Endometrial microvascular endothelial cells (primary cell): ENCODE results near the gene WDR47. TPM values are rescaled to one million over a fixed set of nuclear protein-coding genes. Genes with fewer than 3 reads are reported as not detected.

Source experiments
- in situ Hi-C: cut with HindIII; loops from 2 replicates; pipeline ENCODE4 v1.10.0; 2017; ENCODE audit warnings: low sequenced_read_pairs, low pct_unique_long_range_greater_than_20kb; ENCODE audit errors: inconsistent ontology term
- total RNA-seq: library from RNA; depleted of rRNA; stranded (reverse); fragments of >200 nt; gene quantifications from one replicate; pipeline ENCODE4 v1.2.3, GENCODE V29; 2015; ENCODE audit errors: inconsistent ontology term

Gene WDR47
- total RNA-seq, result 16.1 TPM

DNA sequence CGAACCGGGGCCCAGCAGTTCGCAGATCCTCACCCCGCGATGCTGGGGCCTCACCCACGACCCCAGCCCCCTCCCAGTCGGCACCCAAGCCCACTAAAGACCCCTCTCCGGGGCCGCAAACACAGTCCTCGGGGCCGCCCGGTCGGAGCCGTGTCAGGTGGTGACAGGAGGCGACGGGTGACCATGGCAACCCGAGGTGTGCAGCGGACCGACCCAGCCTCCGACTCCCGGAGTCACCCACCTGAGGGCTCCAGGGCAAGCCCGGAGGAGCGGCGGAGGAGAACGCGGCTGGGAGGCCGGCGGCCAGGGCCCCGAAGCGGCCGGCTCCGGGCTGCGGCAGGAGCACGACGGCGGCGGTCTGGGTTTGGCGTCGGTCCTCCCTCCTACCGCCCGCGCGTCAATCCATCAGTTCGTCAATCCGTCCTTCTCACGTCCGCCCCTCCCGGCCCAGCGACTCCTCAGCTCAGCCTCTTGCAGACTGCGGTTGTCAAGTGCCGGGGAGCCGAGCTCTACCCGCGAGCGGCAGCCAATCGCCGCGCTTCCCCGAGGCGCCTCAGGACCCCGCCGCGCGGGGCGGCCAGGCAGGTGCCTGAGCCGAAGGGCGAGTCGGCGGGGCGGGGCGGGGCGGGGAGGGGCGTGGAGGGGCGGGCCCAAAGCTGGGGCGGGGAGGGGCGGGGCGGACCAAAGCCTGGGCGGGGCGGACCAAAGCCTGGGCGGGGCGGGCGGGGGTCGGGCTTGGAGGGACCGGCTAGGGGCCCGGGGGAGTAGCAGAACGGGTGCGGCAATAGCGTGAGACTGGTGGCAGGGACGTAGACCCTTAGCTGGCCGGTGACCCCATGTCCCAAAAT is at the start of gene WDR47:
Gene WDR47 (minus strand): TSS at position 482 of the 848 bp plus-strand sequence. CDS start 18,590 bp downstream, outside the sequence.
- in situ Hi-C loops, result no loop called here

DNA sequence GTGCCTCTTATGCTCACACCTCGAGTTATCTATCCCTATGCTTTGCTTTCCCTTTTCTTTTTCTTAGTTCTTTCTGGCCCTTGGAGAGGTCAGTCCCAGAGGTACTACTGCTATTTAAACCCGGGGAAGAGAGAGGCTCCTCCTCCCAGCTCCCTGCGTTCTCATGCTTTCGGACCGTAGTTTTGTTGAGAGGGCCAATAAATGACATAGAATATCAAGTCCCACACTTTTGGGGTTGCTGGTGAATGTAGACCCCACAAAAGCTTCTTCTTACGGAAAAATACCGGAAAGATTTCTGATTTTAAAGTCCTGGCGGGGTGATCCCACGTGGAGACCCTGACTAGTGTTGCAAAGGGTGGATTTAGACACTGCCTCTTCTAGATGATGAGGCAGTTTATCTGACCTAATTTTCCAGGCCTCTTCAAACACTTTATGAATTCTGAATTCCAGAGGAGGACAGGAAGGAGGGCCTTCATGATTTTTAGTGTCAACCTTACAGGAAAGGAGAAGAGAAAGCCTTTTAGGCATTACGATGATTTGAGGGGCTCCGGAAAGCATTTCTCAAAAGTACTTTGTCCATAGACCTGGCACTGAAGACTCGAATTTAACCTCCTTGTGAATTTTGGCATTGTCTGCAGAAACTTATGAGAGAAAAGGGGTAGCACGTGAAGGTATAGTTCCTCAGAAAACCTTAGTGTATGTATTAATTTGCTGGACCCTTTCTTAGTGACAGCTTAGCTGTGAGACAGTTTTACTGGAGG is 49.4 kb upstream of the WDR47 start:
- in situ Hi-C loops, result no loop called here

DNA sequence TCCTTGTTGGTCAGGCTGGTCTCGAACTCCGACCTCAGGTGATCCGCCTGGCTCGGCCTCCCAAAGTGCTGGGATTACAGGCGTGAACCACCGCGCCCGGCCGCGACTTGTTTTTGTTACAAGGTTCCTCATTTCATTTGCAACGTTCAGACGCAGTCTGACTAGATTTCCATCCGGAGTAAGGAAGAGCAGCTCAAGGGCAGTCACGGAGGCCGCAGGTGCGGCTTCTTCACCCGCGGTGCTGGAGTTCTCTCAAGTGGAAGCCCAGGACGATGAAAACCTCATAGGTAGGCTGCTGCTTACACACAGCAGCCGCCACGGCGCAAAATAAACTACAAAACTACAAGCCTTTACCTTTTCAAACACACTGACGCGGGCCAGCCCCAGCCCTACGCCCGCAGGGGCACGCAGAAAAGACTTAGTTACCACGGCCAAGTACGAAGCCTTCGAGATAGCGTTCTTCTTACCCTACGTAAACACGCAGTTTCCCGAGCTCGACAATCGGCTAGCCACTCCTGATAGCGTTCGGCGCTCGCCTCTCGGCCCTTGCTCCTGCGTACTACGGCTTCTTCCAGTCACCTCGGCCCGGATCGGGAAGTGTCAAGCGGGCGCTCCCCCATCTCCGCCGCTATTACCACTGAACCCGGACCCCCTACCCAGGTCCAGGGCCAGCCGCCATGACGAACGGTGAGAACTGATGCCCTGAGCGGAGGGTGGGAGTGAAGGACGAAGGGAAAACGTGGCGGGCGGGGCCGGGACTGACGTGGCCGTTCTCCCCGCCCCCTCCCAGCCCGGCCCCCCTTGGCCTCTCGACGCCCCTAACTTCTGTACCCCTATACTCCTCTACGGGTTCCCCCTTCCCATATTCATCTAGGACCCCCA is 48.5 kb upstream of the WDR47 start, which contains the start of gene TMEM167B:
Gene TMEM167B (plus strand): TSS at position 569 of the 882 bp plus-strand sequence. CDS start 109 bp downstream, at position 678.
- in situ Hi-C loops, result no loop called here

DNA sequence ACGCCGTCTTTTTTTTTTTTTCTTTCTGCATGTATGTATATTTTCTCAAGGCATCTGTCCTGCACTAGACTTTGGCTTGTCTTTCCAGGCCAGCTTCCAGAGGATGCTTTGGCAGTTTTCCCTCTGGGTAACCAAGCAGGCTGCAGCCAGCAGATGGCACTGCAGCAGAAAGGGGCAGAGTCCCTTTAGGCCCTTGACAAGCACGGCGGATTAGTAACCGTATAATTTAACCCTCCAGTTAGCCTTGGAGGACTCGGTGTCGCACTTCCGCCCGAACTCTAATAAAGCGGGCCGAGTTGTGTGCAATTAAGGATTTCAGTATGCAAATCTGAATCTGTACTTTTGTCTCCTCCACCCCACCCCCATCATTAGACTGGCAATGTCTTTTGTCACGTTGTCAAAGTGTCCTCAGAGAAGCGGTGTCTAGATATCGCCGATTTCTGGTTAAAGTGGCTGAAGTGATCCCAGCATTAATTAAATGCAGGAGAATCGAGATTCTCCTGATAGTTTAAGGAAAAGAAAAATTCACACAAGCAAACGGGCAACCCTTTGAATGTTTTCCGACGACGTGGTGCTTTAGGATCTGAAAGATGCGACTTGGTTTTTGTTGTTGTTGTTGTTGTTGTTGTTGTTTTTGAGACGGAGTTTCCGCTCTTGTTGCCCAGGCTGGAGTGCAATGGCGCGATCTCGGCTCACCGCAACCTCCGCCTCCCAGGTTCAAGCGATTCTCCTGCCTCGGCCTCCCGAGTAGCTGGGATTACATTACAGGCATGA is 47.5 kb upstream of the WDR47 start:
- in situ Hi-C loops, result no loop called here

DNA sequence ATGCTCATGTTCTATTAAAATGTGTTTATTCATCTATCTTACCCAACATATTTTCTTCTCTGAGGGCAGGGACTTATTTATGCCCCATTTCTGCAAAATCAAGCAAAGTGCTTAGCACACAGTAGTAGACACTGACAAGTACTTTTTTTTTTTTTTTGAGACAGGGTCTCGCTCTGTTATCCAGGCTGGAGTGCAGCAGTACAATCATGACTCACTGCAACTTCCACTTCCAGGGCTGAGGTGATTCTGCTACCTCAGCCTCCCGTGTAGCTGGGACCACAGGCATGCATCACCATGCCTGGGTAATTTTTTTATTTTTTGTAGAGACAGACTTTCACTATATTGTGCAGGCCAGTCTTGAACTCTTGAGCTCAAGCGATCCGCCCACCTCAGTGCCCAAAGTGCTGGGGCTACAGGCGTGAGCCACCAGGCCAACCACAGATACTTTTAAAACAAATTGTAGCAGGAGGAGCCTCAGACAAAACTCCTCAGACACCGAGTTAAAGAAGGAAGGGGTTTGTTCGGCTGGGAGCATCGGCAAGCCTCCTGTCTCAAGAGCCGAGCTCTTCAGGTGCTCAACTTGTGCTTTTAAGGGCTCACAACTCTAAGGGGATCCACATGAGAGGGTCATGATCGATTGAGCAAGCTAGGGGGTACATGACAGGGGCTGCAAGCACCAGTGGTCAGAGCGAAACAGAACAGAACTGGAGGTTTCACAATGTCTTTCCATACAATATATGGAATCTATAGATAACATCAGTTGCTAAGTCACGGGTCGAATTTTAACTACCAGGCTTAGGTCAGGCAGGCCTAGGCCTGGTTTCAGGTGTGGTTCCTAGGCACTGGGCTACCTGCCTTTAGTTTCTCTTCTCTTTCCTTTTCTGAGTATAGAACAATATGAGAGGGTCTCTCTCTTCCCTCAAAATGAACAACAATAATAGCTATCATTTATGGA is 42.9 kb upstream of the WDR47 start:
- in situ Hi-C loops, result no loop called here

DNA sequence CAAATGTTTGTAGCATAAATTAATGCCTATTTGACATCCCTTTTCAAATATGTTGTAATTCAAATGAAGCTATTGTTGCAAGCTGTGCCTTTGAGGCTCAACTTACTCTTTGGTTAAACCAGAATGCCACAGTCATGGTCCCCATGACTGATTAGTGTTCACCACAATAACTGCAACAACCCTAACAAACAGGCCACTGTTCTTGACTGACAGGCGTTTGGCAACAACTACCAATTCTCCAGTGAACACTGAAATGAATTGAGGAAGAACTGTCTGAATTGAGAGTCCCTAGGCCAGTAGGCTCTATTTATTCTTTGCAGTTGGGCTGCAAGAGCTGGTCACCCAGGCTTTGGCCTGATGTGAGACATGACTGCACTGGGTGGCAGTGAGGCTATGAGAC is 42.0 kb upstream of the WDR47 start:
- in situ Hi-C loops, result no loop called here

DNA sequence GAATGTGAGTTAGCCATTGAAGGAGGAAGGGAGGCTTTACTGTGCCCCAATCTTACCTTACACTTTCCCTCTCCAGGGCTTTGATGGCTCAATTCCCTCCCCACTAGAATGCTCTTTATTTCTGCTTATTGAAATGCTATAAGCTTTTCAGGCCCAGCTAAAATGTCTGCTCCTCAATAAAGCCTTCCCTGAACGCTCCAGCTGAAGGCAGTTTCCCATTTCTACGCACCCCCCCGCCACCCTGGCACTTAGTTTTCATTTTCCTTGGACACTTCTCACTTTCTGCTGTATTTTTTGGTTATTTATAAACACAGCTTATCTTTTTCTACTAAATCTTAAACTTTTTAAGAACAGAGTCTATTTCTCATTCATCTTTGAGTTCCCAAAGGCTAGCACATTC is 41.6 kb upstream of the WDR47 start:
- in situ Hi-C loops, result no loop called here

DNA sequence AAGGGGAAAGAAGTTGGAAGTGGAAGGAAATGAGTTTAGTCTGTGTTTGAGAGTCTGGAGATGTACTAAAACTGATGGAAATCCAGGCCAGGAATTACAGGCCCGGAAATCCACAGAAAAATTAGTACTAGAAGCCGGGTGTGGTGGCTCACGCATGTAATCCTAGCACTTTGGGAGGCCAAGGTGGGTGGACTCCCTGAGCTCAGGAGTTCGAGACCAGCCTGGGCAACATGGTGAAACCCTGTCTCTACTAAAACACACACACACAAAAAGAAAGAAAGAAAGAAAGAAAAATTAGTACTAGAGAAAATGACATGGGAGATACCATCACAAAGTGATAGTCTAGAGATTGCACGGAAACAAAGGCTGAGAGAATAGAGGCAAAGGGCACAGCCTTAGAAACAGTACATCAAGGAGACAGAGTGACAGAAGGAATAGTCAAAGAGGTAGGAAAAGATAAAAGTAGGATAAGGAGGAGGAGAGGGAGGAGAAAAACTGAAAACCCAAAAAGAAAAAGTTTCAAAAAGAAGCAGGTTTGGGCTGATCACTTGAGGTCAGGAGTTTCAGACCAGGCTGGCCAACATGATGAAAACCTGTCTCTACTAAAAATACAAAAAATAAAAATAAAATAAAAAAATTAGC is 38.7 kb upstream of the WDR47 start:
- in situ Hi-C loops, result no loop called here

DNA sequence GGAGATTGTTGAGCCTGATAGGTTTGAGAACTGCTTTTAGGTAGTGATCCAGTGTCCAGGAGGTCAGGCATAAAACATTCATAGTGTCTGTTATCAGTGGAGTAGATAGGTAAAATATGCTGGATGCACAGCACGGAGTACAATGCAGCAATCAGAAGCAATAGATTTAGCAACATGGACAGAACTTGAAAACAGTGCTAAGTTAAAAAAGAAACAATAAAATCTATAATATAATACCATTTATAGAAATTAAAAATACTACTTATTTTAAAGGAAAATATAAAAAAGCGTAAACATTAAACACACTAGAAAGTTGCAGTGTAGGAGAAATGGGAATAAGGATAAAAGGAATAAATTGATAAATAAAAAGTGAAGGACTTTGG is 37.3 kb upstream of the WDR47 start:
- in situ Hi-C loops, result no loop called here

DNA sequence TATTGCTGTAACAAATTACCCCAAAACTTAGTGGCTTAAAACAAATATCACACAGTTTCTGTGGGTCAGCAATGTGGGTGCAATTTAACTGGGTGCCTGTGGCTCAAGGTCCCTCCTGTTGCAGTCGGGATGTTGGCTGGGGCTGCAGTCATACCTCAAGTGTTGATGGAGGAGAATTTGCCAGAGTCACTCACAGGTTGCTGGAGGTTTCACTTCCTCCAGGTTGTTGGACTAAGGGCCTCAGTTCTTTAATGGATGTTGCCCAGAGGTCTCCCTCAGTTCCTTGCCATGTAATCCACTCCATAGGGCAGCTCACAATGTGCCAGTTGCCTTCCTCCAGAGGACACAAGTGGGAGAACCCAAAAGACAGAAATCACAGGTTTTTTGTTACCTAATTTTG is 36.4 kb upstream of the WDR47 start:
- in situ Hi-C loops, result no loop called here

DNA sequence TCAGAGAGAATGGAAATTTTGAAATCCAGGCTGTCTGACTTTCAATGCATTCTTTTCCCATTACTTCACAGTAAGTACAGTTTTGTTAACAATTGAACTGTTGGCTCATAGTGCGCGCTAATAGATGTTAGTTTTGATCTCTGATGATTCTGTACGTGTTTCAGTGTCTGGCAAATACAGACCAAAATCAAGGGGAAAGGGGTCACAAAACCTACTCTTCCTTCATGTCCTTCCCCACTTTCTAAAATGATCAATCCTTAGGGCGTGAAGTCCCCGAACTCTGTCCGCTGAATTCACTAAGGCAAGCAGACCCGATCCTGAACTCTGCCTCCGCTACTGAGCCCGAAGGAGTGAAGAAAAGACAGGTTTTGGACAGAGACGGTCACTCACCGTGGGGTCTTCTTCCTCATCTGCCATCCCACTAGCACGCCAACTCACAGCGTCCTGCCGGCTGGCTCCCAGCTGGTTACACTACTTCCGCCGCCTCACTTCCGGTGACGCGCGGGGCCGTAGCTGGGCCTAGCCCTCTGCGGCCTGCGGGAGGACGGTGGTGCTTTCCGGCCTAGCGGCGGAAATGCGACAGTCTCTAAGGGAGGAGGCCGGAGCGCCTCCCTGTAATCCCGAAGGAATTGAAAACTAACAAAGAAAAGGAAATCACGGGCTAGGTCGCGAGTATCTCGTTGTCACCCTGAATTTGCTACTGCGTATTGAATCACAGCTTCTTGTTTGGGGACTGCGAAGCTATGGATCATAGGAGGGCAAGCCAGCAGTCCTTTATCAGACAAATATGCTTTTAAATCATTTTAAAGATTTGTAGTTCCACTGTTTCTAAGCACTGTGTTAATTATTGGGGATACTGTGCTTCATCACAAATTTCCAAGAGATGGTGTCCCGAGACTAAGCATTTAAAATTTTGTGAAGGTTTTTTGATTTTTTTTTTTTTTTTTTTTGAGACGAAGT is 33.9 kb upstream of the WDR47 start, which contains the start of gene TAF13:
Gene TAF13 (minus strand): TSS at position 473 of the 960 bp plus-strand sequence. CDS start 56 bp downstream, at position 417.
- in situ Hi-C loops, result no loop called here

DNA sequence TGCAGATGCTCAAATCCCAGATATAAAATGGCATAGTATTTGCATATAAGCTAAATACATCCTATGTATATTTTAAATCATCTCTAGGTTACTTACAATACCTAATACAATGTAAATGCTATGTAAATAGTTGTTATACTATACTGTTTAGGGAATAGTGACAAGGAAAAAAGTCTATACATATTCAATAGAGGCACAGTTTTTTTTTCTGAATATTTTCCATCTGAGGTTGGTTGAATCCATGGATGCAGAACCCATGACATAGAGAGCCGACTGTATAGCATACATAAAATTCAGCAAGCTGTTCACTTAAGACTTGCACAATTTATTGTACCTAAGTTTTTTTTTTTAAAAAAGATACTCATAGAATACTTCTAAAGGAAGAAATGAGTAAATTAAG is 27.4 kb upstream of the WDR47 start:
- in situ Hi-C loops, result no loop called here

DNA sequence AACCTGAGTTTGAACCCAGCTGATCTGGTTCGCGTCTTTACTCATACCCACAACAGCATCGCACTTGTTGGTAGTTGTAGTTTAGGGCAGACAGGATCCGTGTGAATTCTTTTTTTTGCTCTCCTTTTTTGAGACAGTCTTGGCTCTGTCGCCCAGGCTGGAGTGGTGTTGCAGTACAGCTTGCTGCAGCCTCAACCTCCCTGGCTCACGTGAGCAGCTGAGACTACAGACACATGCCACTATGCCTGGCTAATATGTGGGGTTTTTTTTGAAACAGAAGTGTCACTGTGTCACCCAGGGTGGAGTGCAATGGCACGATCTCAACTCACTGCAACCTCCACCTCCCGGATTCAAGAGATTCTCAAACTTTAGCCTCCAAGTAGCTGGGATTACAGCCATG is 26.0 kb upstream of the WDR47 start:
- in situ Hi-C loops, result no loop called here

DNA sequence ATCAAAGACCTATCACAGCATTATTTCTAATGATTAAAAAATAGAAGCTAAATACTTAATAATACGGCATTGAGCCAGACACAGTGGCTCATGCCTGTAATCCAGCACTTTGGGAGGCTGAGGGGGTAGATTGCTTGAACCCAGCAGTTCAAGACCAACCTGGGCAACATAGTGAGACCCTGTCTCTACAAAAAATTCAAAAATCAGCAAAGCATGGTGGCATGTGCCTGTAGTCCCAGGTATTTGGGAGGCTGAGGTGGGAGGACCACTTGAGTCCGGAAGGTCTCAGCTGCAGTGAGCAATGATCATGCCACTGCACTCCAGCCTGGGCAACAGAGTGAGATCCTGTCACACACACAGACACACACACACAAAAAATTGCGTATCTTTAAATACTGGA is 23.2 kb upstream of the WDR47 start:
- in situ Hi-C loops, result no loop called here

DNA sequence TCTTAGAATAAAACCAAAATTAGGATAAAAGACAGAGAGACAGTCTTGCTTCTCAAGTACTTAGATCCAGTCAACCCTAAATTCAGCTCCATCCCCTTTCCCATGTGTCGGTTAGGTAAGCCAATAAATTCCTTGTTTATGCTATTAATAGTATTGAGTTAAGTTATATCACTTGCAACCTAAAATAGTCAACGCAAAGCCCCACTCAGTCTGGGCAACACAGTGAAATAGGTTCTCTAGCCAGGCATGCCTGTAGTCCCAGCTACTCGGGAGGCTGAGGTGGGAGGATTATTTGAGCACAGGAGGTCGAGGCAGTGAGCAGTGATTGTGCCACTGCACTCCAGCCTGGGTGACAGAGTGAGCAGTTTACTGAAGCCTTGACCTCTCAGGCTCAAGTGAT is 19.3 kb upstream of the WDR47 start:
- in situ Hi-C loops, result no loop called here

DNA sequence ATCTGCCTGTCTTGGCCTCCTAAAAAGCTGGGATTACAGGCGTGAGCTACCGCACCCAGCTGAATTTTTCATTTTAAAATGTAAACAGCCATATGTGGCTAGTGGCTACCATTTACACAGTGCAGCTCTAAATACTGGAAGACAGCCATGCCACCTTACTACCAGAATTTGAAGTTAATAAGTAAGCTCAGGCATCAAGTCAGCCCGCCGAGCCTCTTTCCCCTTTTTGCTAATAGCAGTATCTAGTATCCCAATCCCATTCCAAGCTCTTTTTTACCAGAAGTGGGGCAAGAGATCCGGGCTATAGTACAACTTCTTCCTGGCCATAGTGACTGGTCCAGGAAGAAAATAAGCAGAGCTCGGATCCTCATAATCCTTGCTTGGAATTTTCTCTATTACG is 18.8 kb upstream of the WDR47 start:
- in situ Hi-C loops, result no loop called here
